ENCODE measurements around the gene CDKL1.

CDKL1 gene

DNA sequence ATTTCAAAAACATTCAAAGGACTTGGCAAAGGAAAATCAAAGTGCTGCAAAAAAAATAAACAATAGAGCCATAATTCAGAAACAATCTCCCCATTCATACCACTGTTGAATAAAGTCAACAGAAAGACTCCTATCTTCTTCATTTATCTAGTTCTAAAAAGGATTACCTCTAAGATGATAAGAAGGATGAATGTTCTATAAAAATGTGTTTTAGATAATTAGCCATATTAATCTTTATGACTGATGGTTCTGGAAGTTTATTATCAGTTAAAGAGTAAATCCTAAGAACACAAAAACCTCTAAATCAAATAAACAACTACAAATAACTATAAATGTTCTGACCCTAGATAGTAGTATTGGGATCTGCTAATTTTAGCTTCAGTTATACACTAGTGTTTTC is 37.8 kb upstream of the CDKL1 start (continued):
- no peak for TF ChIP-seq ZNF561 (tag by site-specific recombination; IDR thresholded peaks at IDR 0.05; ENCODE audit: borderline replicate concordance)
- no peak for TF ChIP-seq ZNF596 (tag by site-specific recombination; IDR thresholded peaks at IDR 0.05)
- TF ChIP-seq, protein P1, sequence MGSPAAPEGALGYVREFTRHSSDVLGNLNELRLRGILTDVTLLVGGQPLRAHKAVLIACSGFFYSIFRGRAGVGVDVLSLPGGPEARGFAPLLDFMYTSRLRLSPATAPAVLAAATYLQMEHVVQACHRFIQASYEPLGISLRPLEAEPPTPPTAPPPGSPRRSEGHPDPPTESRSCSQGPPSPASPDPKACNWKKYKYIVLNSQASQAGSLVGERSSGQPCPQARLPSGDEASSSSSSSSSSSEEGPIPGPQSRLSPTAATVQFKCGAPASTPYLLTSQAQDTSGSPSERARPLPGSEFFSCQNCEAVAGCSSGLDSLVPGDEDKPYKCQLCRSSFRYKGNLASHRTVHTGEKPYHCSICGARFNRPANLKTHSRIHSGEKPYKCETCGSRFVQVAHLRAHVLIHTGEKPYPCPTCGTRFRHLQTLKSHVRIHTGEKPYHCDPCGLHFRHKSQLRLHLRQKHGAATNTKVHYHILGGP (tag by site-specific recombination; IDR thresholded peaks at IDR 0.05): peak; percentile 74
- TF ChIP-seq ZNF544 (tag by site-specific recombination; IDR thresholded peaks at IDR 0.05): no peak
- TF ChIP-seq ZNF76 (tag by site-specific recombination; IDR thresholded peaks at IDR 0.05; ENCODE audit: borderline replicate concordance, low read depth): no peak
- TF ChIP-seq ZNF677 (tag by site-specific recombination; IDR thresholded peaks at IDR 0.05): no peak
- TF ChIP-seq ZNF701 (tag by site-specific recombination; IDR thresholded peaks at IDR 0.05): no peak
- TF ChIP-seq TCF7L2 (IDR thresholded peaks at IDR 0.05; ENCODE audit: borderline replicate concordance, low read depth, low read length): peak; percentile 68; the same call in 1 of the 2 replicates
- no peak for TF ChIP-seq GLI2 (tag by site-specific recombination; IDR thresholded peaks at IDR 0.05; ENCODE audit: borderline replicate concordance, low read depth)
- no peak for TF ChIP-seq ZNF621 (tag by site-specific recombination; IDR thresholded peaks at IDR 0.05)
- peak; percentile 55; the same call in 1 of the 2 replicates for TF ChIP-seq FEZF1 (tag by site-specific recombination; IDR thresholded peaks at IDR 0.05)
- TF ChIP-seq ZNF16 (tag by site-specific recombination; IDR thresholded peaks at IDR 0.05; ENCODE audit: low read depth): no peak
- TF ChIP-seq SP2 (tag by site-specific recombination; IDR thresholded peaks at IDR 0.05): no peak
- no peak for TF ChIP-seq ZNF645 (tag by site-specific recombination; IDR thresholded peaks at IDR 0.05)
- TF ChIP-seq, protein P2, sequence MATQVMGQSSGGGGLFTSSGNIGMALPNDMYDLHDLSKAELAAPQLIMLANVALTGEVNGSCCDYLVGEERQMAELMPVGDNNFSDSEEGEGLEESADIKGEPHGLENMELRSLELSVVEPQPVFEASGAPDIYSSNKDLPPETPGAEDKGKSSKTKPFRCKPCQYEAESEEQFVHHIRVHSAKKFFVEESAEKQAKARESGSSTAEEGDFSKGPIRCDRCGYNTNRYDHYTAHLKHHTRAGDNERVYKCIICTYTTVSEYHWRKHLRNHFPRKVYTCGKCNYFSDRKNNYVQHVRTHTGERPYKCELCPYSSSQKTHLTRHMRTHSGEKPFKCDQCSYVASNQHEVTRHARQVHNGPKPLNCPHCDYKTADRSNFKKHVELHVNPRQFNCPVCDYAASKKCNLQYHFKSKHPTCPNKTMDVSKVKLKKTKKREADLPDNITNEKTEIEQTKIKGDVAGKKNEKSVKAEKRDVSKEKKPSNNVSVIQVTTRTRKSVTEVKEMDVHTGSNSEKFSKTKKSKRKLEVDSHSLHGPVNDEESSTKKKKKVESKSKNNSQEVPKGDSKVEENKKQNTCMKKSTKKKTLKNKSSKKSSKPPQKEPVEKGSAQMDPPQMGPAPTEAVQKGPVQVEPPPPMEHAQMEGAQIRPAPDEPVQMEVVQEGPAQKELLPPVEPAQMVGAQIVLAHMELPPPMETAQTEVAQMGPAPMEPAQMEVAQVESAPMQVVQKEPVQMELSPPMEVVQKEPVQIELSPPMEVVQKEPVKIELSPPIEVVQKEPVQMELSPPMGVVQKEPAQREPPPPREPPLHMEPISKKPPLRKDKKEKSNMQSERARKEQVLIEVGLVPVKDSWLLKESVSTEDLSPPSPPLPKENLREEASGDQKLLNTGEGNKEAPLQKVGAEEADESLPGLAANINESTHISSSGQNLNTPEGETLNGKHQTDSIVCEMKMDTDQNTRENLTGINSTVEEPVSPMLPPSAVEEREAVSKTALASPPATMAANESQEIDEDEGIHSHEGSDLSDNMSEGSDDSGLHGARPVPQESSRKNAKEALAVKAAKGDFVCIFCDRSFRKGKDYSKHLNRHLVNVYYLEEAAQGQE (tag by site-specific recombination; IDR thresholded peaks at IDR 0.05): no peak
- no peak for TF ChIP-seq ZSCAN23 (tag by site-specific recombination; IDR thresholded peaks at IDR 0.05)

DNA sequence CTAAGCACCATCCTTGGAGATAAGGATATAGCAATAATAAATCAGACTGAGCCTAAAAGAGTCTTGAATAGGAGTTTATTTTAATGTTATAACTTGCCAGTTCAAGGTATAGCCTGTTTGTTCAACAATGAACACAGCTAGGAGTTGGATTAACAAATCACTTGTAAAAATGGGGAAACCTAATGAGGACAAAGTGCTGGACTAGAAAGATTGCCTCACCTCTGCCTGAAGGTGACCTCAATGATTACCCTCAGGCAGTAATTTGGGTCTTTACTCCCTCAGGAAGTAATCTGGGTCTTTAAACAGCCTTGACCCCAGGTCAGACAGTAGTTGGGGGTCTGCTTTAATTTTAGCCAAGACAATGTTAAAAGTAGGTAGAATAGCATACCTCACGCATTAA is 35.5 kb upstream of the CDKL1 start:
- no peak for TF ChIP-seq OSR2 (tag by site-specific recombination; IDR thresholded peaks at IDR 0.05)
- TF ChIP-seq ZNF423 (tag by site-specific recombination; IDR thresholded peaks at IDR 0.05): no peak
- no peak for TF ChIP-seq ZNF701 (tag by site-specific recombination; IDR thresholded peaks at IDR 0.05)
- Histone ChIP-seq H3K9me3 (ENCODE audit: control insufficient read depth, insufficient read depth, low read depth, low read length) (peaks cover 2% of the 10 kb centered on the region; the same call in 1 of the 2 replicates), H3K4me1 (ENCODE audit: control insufficient read depth, insufficient read depth, low read length) (peaks cover 7% of the 10 kb centered on the region; the same call in 1 of the 2 replicates), H3K36me3 (ENCODE audit: control insufficient read depth in 2 of 2, insufficient read depth in 1 of 2, low read length in 2 of 2) (peaks cover 21 to 23% of the 10 kb centered on the region in 2 experiments), H3K27ac (ENCODE audit: extremely low read depth, low read depth, low read length) (no peak overlapping the region), H3K4me3 (ENCODE audit: low read depth, low read length) (no peak overlapping the region)
- CTCF ChIA-PET: interaction anchor here (0.7 kb wide), 1 partner anchor 48 kb away, joined by 4 read pairs; no protein-coding TSS in a partner anchor
- POLR2A ChIA-PET: no interaction called here

DNA sequence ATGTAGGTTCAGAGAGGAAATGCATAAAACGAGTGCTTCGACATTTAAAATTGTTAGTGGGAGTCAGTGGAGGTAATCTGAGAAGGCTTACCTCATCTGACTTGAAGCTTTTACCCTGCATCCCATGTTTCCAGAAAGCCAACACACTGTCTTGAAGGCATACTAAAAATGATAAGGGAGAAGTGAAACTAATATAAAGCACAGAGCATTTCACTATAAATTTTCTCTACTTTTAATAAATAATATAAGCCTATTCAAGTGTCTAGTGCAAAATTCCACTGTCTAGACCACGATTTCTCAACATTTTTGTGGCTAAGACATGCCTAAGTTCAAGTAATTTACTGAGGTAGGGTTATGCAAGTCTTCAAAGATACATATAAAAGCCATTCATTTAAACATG is 29.1 kb upstream of the CDKL1 start:
- Histone ChIP-seq H3K4me1 (ENCODE audit: control insufficient read depth, insufficient read depth, low read length) (peaks cover 8% of the 10 kb centered on the region), H3K27ac (ENCODE audit: extremely low read depth, low read depth, low read length) (no peak overlapping the region), H3K9me3 (ENCODE audit: control insufficient read depth, insufficient read depth, low read depth, low read length) (no peaks in the 10 kb centered on the region), H3K4me3 (ENCODE audit: low read depth, low read length) (no peak overlapping the region), H3K36me3 (ENCODE audit: control insufficient read depth in 2 of 2, insufficient read depth in 1 of 2, low read length in 2 of 2) (peaks cover 16 to 25% of the 10 kb centered on the region in 2 experiments)
- CTCF ChIA-PET: no interaction called here
- POLR2A ChIA-PET: no interaction called here
- TF ChIP-seq ZNF558 (tag by site-specific recombination; IDR thresholded peaks at IDR 0.05): peak; percentile 44; the same call in 1 of the 2 replicates
- TF ChIP-seq ZFP3 (tag by site-specific recombination; IDR thresholded peaks at IDR 0.05; ENCODE audit: low read depth): no peak
- peak; percentile 66; the same call in 1 of the 2 replicates for TF ChIP-seq ZNF600 (tag by site-specific recombination; IDR thresholded peaks at IDR 0.05)
- peak; percentile 55; the same call in 1 of the 2 replicates for TF ChIP-seq ZNF146 (tag by site-specific recombination; IDR thresholded peaks at IDR 0.05)
- TF ChIP-seq, protein P3, sequence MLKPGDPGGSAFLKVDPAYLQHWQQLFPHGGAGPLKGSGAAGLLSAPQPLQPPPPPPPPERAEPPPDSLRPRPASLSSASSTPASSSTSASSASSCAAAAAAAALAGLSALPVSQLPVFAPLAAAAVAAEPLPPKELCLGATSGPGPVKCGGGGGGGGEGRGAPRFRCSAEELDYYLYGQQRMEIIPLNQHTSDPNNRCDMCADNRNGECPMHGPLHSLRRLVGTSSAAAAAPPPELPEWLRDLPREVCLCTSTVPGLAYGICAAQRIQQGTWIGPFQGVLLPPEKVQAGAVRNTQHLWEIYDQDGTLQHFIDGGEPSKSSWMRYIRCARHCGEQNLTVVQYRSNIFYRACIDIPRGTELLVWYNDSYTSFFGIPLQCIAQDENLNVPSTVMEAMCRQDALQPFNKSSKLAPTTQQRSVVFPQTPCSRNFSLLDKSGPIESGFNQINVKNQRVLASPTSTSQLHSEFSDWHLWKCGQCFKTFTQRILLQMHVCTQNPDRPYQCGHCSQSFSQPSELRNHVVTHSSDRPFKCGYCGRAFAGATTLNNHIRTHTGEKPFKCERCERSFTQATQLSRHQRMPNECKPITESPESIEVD (tag by site-specific recombination; IDR thresholded peaks at IDR 0.05): peak; percentile 59
- 0 out of 2 replicates have a peak, but pooled peaks have one; percentile 54 for TF ChIP-seq ZNF660 (tag by site-specific recombination; IDR thresholded peaks at IDR 0.05)
- TF ChIP-seq IKZF3 (tag by site-specific recombination; IDR thresholded peaks at IDR 0.05): peak; percentile 35; the same call in 1 of the 2 replicates
- TF ChIP-seq ZNF510 (tag by site-specific recombination; IDR thresholded peaks at IDR 0.05; ENCODE audit: insufficient replicate concordance): no peak

All from HEK293 (cell line).